HG03460 (cell line): ENCODE results near the gene MXRA8.
A peak's percentile ranks its signal among the peaks of the same experiment; 100 is the strongest.
"Not testable (repeated sequence)": the region's sequence is repeated elsewhere in the genome, so short reads cannot be mapped to it uniquely, and the experiment has no call there.

Source experiments
- ATAC-seq: cut with Tn5 transposase; IDR thresholded peaks from one replicate; pipeline ENCODE4 v1.9.1; 2021; ENCODE audit not compliant: unreplicated experiment

The MXRA8 gene

GRCh38 chr1:1393014-1393413 lies 34.7 kb upstream of the MXRA8 start:
- ATAC-seq = no peak

GRCh38 chr1:1391225-1391624 lies 32.9 kb upstream of the MXRA8 start:
- ATAC-seq = no peak

GRCh38 chr1:1390675-1391074 lies 32.3 kb upstream of the MXRA8 start:
- ATAC-seq = no peak

GRCh38 chr1:1388078-1388472 lies 29.7 kb upstream of the MXRA8 start:
- ATAC-seq = no peak

- no peak for ATAC-seq
Measured at GRCh38 chr1:1387098-1388077, 29.0 kb upstream of the MXRA8 start.

- ATAC-seq = no peak
Measured at GRCh38 chr1:1385931-1386330, 27.6 kb upstream of the MXRA8 start.

- ATAC-seq = not testable (repeated sequence)
Measured at GRCh38 chr1:1385339-1385738, 27.0 kb upstream of the MXRA8 start.

GRCh38 chr1:1381294-1381693 lies 22.9 kb upstream of the MXRA8 start:
- no peak for ATAC-seq

- no peak for ATAC-seq
Measured at GRCh38 chr1:1380860-1381259, 22.5 kb upstream of the MXRA8 start.

GRCh38 chr1:1377540-1378205 lies 19.3 kb upstream of the MXRA8 start:
- ATAC-seq = no peak

- no peak for ATAC-seq
Measured at GRCh38 chr1:1376551-1377226, 18.3 kb upstream of the MXRA8 start.

- peak; percentile 84 for ATAC-seq
Measured at GRCh38 chr1:1374929-1375662, 16.7 kb upstream of the MXRA8 start, which contains the start of gene AURKAIP1. AURKAIP1 (minus strand) TSS chr1:1375207; CDS start chr1:1374756, 451 bp downstream.

GRCh38 chr1:1374589-1374928 lies 16.2 kb upstream of the MXRA8 start:
- peak; percentile 4 for ATAC-seq

GRCh38 chr1:1373815-1374588 lies 15.6 kb upstream of the MXRA8 start:
- no peak for ATAC-seq

- no peak for ATAC-seq
Measured at GRCh38 chr1:1373051-1373814, 14.9 kb upstream of the MXRA8 start.

- peak; percentile 30 for ATAC-seq
Measured at GRCh38 chr1:1371746-1372711, 13.7 kb upstream of the MXRA8 start.

GRCh38 chr1:1371364-1371745 lies 13.0 kb upstream of the MXRA8 start:
- ATAC-seq = no peak

GRCh38 chr1:1370771-1371300 lies 12.5 kb upstream of the MXRA8 start:
- ATAC-seq = no peak
